HCT116 (cell line): Measurements from ENCODE around the gene DRAM1.

ENCODE experiments used
- EZH2 ChIP-seq: fragments of 200-600 bp; sonication (generic); IDR thresholded peaks from 2 replicates; pipeline ENCODE4 v1.6.1; 2017; ENCODE audit warnings: antibody characterized with exemption, mixed run types
- POLR2A ChIP-seq: IDR thresholded peaks from 2 replicates; pipeline ENCODE4 v1.7.0; 2011; ENCODE audit warnings: borderline replicate concordance; ENCODE audit not compliant: insufficient read depth, insufficient read length; ENCODE audit errors: extremely low read depth
- POLR2AphosphoS5 ChIP-seq: IDR thresholded peaks from 2 replicates; pipeline ENCODE4 v1.6.1; 2011; ENCODE audit warnings: mild to moderate bottlenecking, low read depth, low read length, moderate library complexity
- RAD21 ChIP-seq: IDR thresholded peaks from 2 replicates; pipeline ENCODE4 v1.6.1; 2012; ENCODE audit warnings: low read depth, mild to moderate bottlenecking
- SIN3A ChIP-seq: IDR thresholded peaks from 2 replicates; pipeline ENCODE4 v1.6.1; 2012; ENCODE audit warnings: low read depth
- YY1 ChIP-seq: IDR thresholded peaks from 2 replicates; pipeline ENCODE4 v1.6.1; 2011; ENCODE audit warnings: low read length, low read depth, moderate library complexity, mild to moderate bottlenecking; ENCODE audit not compliant: insufficient replicate concordance; ENCODE audit errors: extremely low read depth
- TF ChIP-seq, protein P1 (sequence below), 3 experiments: fragments of 200-600 bp in 1 of 3; sonication (generic) in 1 of 3; IDR thresholded peaks in 2 of 3; conservative IDR thresholded peaks in 1 of 3; 2 replicates each; pipeline ENCODE4 v1.5.1; 2012 to 2017; ENCODE audit warnings: low read depth in 2 of 3, low read length in 2 of 3, antibody characterized with exemption in 1 of 3, borderline replicate concordance in 1 of 3, control low read depth in 1 of 3, mild to moderate bottlenecking in 1 of 3, mixed read lengths in 1 of 3, mixed run types in 1 of 3, moderate library complexity in 1 of 3; ENCODE audit not compliant: insufficient read depth in 1 of 3
- TF ChIP-seq, protein P2 (sequence below): IDR thresholded peaks from 2 replicates; pipeline ENCODE4 v1.6.1; 2012
- TF ChIP-seq, protein P3 (sequence below): IDR thresholded peaks from 2 replicates; pipeline ENCODE4 v1.6.1; 2012; ENCODE audit warnings: low read depth
- TF ChIP-seq, protein P4 (sequence below): IDR thresholded peaks from 2 replicates; pipeline ENCODE4 v1.6.1; 2011; ENCODE audit warnings: mild to moderate bottlenecking, low read length, moderate library complexity; ENCODE audit not compliant: insufficient replicate concordance; ENCODE audit errors: extremely low read depth

DNA sequence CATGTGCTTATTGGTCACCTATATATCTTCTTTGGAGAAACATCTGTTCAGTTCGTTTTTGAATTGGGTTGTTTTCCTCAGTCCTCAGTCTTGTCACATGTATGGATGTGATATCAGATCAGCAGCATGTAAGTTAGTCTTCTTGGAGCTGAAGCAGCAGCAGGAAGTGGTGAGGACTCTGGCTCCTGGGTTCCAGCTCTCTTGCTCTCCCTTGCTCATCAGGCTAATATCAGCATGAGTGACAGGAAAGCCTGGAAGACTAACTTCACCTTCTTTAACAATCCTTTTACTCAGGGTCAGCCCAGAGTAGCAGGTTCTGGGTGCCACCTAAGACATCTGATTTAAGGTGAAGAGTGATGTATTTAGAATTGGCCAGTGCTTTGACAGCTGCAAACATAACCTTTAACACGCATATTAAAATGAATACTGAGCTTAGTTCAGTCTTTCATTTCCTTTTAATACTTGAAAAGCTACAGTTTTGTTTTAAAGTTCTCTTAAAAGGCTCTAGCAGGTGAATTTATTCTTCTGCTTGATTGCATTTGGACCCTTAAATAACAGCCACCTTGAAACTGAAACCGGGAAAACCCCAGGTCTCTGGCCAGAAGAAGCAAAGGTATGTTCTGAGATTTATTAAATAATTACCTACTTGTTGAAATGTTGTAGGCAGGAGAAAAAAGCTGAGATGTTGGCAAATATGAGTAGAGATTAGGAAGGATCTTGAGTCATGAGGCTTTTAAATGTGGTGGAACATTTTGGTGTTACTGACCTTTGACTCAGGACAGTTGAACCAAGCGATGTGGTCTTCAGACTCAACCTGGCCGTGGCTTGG, 54.3 kb downstream of the DRAM1 start:
- TF ChIP-seq EZH2 (no peak), POLR2A (no peak), POLR2AphosphoS5 (no peak), YY1 (no peak), SIN3A (no peak), RAD21 (no peak)
- TF ChIP-seq, protein P1, sequence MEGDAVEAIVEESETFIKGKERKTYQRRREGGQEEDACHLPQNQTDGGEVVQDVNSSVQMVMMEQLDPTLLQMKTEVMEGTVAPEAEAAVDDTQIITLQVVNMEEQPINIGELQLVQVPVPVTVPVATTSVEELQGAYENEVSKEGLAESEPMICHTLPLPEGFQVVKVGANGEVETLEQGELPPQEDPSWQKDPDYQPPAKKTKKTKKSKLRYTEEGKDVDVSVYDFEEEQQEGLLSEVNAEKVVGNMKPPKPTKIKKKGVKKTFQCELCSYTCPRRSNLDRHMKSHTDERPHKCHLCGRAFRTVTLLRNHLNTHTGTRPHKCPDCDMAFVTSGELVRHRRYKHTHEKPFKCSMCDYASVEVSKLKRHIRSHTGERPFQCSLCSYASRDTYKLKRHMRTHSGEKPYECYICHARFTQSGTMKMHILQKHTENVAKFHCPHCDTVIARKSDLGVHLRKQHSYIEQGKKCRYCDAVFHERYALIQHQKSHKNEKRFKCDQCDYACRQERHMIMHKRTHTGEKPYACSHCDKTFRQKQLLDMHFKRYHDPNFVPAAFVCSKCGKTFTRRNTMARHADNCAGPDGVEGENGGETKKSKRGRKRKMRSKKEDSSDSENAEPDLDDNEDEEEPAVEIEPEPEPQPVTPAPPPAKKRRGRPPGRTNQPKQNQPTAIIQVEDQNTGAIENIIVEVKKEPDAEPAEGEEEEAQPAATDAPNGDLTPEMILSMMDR (IDR thresholded peaks at IDR 0.05 in 2 of 3, conservative IDR thresholded peaks at IDR 0.05 in 1 of 3; ENCODE audit: borderline replicate concordance in 1 of 3, insufficient read depth in 1 of 3, low read depth in 2 of 3, low read length in 2 of 3) = no peak
- TF ChIP-seq, protein P2, sequence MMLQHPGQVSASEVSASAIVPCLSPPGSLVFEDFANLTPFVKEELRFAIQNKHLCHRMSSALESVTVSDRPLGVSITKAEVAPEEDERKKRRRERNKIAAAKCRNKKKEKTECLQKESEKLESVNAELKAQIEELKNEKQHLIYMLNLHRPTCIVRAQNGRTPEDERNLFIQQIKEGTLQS = no peak
- TF ChIP-seq, protein P3, sequence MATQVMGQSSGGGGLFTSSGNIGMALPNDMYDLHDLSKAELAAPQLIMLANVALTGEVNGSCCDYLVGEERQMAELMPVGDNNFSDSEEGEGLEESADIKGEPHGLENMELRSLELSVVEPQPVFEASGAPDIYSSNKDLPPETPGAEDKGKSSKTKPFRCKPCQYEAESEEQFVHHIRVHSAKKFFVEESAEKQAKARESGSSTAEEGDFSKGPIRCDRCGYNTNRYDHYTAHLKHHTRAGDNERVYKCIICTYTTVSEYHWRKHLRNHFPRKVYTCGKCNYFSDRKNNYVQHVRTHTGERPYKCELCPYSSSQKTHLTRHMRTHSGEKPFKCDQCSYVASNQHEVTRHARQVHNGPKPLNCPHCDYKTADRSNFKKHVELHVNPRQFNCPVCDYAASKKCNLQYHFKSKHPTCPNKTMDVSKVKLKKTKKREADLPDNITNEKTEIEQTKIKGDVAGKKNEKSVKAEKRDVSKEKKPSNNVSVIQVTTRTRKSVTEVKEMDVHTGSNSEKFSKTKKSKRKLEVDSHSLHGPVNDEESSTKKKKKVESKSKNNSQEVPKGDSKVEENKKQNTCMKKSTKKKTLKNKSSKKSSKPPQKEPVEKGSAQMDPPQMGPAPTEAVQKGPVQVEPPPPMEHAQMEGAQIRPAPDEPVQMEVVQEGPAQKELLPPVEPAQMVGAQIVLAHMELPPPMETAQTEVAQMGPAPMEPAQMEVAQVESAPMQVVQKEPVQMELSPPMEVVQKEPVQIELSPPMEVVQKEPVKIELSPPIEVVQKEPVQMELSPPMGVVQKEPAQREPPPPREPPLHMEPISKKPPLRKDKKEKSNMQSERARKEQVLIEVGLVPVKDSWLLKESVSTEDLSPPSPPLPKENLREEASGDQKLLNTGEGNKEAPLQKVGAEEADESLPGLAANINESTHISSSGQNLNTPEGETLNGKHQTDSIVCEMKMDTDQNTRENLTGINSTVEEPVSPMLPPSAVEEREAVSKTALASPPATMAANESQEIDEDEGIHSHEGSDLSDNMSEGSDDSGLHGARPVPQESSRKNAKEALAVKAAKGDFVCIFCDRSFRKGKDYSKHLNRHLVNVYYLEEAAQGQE = no peak
- TF ChIP-seq, protein P4, sequence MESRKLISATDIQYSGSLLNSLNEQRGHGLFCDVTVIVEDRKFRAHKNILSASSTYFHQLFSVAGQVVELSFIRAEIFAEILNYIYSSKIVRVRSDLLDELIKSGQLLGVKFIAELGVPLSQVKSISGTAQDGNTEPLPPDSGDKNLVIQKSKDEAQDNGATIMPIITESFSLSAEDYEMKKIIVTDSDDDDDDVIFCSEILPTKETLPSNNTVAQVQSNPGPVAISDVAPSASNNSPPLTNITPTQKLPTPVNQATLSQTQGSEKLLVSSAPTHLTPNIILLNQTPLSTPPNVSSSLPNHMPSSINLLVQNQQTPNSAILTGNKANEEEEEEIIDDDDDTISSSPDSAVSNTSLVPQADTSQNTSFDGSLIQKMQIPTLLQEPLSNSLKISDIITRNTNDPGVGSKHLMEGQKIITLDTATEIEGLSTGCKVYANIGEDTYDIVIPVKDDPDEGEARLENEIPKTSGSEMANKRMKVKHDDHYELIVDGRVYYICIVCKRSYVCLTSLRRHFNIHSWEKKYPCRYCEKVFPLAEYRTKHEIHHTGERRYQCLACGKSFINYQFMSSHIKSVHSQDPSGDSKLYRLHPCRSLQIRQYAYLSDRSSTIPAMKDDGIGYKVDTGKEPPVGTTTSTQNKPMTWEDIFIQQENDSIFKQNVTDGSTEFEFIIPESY = no peak
